GM18858 (cell line): ENCODE measurements around the gene EHF.

Experiments
- ATAC-seq: cut with Tn5 transposase; IDR thresholded peaks from one replicate; pipeline ENCODE4 v1.9.1; 2021; ENCODE audit not compliant: unreplicated experiment

EHF gene

GRCh38 chr11:34601609-34602008 is 19.3 kb upstream of the EHF start:
- ATAC-seq, result no peak

GRCh38 chr11:34602245-34602644 is 18.6 kb upstream of the EHF start:
- no peak for ATAC-seq

- ATAC-seq, result no peak
Observed at GRCh38 chr11:34603129-34604001, 17.5 kb upstream of the EHF start.

GRCh38 chr11:34604145-34604544 is 16.7 kb upstream of the EHF start:
- ATAC-seq, result no peak

GRCh38 chr11:34604911-34605310 is 16.0 kb upstream of the EHF start:
- ATAC-seq, result no peak

GRCh38 chr11:34605481-34606325 is 15.2 kb upstream of the EHF start:
- ATAC-seq, result no peak

- no peak for ATAC-seq
Observed at GRCh38 chr11:34606326-34607120, 14.4 kb upstream of the EHF start.

GRCh38 chr11:34609187-34609751 is 11.6 kb upstream of the EHF start:
- no peak for ATAC-seq

- ATAC-seq, result no peak
Observed at GRCh38 chr11:34609850-34610249, 11.0 kb upstream of the EHF start.

GRCh38 chr11:34610324-34611041 is 10.4 kb upstream of the EHF start:
- ATAC-seq, result no peak

GRCh38 chr11:34613015-34613414 is 7.9 kb upstream of the EHF start:
- no peak for ATAC-seq

GRCh38 chr11:34613552-34614056 is 7.3 kb upstream of the EHF start:
- ATAC-seq, result peak; percentile 83

- peak; percentile 51 for ATAC-seq
Observed at GRCh38 chr11:34614344-34615104, 6.4 kb upstream of the EHF start.

- no peak for ATAC-seq
Observed at GRCh38 chr11:34616086-34616485, 4.8 kb upstream of the EHF start.

- no peak for ATAC-seq
Observed at GRCh38 chr11:34616830-34617504, 3.9 kb upstream of the EHF start.

- no peak for ATAC-seq
Observed at GRCh38 chr11:34618406-34618805, 2.5 kb upstream of the EHF start.

- ATAC-seq, result no peak
Observed at GRCh38 chr11:34619062-34619516, 1.8 kb upstream of the EHF start.

GRCh38 chr11:34620202-34620601 is 691 bp upstream of the EHF start:
- ATAC-seq, result no peak

GRCh38 chr11:34621876-34622275 is 983 bp downstream of the EHF start:
- no peak for ATAC-seq
